AG08396 (cell line): ENCODE data around the gene PADI1.

Experiments used
- DNase-seq: peaks from one replicate; pipeline ENCODE4 v3.0.0; 2012; ENCODE audit warnings: low spot score, mixed read lengths

PADI1 gene

DNA sequence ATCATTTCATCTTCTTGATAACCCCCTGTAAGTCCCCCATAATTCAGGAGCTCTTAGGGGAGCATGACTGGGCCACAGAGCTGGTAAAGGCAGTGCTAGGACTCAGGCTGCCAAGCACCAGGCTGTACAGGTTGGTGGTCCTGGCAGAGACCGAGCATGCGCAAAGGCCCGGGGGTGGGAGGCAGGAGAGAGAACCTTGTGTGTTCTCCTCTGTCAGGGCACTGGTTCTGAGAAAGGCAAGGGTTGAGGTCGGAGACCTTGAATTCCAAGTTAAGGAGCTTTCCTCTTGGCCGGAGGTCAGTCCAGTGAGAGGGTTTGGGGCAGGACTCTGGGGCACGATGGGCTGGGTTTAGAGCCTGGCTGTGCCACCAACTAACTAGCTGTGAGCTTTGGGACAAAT lies 67.1 kb downstream of the PADI1 start:
- DNase-seq = no peak

GRCh38 chr1:17272646-17273045 lies 67.7 kb downstream of the PADI1 start:
- DNase-seq = no peak

DNA sequence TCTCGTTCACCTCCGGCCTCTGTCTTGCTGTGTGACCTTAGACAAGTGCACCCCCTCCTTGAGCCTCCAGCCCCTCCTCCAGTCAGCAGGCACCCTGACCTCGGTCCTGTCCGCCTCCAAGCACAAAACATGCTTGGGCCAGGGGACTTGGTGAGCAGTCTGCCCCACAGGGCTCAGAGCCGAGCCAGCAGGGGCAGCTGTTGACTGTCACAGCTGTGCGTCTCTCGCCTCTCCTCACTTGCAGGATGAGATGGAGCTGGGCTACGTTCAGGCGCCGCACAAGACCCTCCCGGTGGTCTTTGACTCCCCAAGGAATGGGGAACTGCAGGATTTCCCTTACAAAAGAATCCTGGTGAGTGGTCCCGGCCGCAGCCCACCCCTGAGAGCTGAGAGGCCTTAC lies 68.2 kb downstream of the PADI1 start:
- no peak for DNase-seq

DNA sequence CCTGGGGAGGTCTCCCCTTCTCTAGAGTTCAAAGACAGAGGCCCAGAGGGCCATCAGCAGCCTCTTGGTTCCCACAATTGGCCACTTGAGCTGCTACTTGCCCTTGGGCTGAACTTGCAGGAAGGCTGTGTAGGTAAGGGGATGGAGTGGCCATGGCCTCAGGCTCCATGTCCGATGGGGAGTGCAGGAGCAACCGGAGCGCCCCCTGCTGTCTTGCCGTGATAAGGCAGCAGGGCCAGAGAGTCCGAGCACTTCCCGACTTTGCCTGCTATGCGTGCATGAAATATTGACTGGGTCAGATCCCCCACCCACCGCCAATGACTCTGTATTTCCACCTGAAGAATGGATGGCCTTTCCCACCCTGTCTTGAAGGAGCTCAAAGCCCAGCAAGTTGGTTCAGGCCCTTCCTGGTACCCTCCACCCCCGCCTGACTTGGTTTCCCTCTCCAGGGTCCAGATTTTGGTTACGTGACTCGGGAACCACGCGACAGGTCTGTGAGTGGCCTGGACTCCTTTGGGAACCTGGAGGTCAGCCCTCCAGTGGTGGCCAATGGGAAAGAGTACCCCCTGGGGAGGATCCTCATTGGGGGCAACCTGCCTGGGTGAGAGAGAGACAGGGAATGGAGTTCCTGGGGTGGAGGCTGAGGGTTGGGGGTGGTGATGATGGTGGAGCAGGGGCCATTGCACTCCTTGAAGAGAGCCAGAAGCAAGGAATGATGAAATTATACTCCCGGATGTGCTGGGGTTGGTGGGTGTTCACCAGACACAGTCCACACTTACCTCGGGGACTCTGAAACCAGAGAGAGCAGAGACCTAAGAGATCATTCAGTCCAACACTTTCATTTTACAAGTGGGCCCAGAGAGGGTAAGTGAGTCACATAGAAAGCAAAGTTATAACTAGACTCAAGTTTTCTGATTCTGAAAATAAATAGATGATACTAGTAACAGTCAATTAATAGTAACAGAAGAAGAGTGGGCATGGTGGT lies 69.5 kb downstream of the PADI1 start:
- peak; percentile 75 for DNase-seq

- no peak for DNase-seq
Observed at GRCh38 chr1:17276568-17276967, 71.6 kb downstream of the PADI1 start.

- no peak for DNase-seq
Observed at GRCh38 chr1:17277511-17278159, 72.7 kb downstream of the PADI1 start.

GRCh38 chr1:17278996-17279830 lies 74.3 kb downstream of the PADI1 start:
- DNase-seq = no peak

DNA sequence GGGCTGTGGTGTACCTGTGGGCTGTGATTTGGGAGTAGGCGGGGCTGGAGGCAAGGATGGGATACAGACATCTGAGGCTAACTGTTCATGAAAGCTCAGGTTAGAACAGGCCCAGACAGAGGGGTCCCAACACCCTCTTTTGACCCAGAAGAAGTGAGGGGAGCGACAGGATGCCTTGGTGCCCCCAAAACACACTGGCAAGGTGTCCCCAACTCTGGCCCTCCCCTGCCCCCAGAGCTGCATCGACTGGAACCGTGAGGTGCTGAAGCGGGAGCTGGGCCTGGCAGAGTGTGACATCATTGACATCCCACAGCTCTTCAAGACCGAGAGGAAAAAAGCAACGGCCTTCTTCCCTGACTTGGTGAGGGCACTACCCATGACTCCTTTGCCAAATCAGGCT lies 75.5 kb downstream of the PADI1 start:
- no peak for DNase-seq

DNA sequence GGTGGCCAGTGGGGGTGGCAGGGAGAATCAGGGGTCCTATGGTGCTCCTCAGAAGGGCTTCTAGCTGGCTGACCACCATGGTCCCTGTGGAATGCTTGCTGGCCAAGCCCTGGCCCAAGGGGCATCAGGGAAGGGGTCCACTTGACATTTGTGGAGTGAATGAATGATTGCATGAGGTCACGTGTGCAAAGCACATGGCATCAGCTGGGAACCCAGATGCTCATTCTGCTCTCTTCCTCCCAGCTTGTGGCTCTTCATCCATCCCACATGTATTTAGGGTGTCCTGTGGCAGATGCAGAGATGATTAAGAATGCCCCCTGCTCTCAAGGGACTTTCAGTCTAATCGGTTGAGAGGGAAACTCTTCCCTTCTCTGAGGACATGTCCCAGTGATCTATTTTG lies 76.0 kb downstream of the PADI1 start:
- no peak for DNase-seq

DNA sequence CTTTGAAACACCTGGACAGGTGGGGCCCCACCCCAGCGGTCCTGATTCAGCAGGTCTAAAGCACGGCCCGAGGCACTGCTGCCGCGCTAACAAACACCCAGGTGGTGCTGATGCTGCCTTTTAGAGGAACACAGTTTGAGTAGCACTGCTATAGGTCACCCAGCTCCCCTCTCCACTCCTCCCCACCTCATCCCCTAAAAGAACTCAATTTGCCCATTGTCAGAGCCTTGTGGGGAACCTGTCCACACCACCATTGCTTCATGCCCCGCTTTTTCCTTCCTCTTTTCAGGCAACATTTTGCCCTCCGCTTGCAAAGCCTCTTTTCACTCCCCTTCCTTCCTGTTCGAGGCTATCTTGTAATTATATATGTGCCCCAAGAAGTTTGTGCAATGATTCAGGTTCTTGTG lies 76.8 kb downstream of the PADI1 start:
- no peak for DNase-seq

DNA sequence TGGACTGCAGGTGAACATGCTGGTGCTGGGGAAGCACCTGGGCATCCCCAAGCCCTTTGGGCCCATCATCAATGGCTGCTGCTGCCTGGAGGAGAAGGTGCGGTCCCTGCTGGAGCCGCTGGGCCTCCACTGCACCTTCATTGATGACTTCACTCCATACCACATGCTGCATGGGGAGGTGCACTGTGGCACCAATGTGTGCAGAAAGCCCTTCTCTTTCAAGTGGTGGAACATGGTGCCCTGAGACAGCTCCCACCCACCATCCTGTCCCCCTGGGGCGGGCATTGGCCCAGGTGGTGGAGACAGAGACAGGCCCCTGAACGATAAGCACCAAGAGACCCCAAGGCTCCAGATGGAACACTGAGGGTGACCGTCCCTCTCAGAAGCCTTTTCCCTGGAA lies 77.9 kb downstream of the PADI1 start:
- DNase-seq = no peak

GRCh38 chr1:17286646-17287045 lies 81.7 kb downstream of the PADI1 start:
- no peak for DNase-seq

GRCh38 chr1:17287130-17287776 lies 82.3 kb downstream of the PADI1 start:
- DNase-seq = peak; percentile 68

DNA sequence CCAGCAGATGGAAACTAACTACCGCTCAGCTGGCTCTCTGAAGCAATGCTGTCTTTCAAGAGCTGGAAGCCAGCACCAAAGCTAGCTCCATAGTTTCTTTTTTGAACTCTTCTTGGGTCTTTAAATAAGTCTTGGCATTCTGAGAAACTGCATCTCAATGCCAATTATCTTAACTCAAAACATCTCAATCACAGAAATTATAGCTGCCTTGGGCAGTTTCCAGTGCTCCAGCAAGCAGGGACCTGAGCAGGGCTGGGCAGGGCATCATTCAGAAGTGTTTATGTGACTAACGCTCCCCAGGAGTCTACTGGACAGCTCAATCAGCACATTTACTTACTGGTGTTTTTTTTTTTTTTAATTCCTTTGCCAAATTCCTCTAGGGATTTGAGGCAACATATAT lies 84.8 kb downstream of the PADI1 start:
- no peak for DNase-seq

DNA sequence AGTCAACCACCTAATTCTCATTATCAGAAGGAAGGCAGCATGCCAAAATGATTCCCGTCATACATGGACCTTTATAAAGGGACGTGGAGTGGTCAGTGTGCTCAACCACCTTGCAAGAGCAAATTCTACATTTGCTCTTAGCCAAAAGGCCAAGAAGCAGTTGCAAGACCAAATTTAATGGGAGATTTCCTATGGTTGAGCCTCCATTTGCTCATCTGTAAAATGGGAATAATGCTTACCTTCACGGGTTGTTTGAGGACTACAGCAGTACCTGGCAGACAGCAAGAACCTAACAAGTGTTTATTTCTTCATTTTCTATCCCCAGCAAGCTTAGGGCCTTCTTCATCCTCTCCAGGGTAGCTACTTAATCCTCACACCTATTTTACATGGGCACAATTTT lies 85.6 kb downstream of the PADI1 start:
- no peak for DNase-seq

GRCh38 chr1:17292299-17293160 lies 87.6 kb downstream of the PADI1 start:
- DNase-seq = no peak

DNA sequence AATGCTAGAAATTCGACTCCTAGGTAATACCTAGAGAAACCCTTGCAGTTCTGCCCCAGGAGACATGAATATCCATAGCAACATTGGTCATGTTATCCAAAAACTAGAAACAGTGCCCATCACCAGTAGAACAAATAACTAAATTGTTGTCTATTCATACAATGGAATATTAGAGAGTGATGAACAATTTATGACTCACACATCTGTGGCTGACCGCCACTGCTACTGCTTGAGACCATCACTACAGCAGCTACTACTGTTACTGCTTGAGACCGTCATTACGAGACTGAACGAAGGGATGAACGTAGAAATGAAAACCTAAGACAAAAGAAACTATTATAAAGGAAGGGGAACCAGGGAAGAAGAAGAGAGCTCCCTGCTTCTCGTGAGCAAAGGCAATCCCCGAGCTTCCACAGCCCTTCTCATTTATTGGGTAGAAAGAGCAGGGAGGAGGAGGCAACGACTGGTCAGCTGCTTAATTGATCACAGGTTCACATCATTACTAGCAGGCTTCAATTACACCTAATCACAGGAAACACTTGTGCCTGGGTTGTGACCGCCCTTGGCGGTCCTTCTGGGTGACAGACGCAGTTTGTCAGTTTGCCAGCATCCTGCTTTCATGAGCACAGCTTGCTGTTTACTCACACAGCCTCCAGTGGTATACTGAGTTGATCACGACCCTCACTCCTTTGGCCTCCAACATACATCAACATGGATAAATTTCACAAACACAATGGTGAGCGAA lies 88.9 kb downstream of the PADI1 start:
- no peak for DNase-seq

DNA sequence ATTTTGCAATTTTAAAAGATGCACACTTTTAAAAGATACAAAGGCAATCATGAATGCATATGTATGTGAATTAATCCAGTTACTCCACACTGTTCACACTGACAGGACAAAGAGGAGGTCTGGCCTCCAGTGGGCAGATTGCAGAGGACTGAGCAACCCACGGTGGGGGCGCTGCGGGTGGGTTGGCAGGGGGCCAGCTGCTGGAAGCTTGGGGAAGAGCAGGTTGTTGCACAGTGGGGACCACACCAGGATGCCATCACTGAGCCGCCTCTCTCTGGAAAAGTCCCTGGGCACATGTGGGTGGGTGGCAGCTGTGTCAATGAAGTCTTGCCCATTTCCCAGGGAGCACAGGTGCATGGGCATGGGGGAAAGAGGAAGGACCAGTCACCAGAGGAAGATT lies 90.4 kb downstream of the PADI1 start:
- no peak for DNase-seq
